ENCODE data around the gene WFDC8.
A peak's percentile ranks its signal among the peaks of the same experiment; 100 is the strongest.

WFDC8 gene

GRCh38 chr20:45555198-45555597 is 23.9 kb downstream of the WFDC8 start:
- TF ChIP-seq, protein P1, sequence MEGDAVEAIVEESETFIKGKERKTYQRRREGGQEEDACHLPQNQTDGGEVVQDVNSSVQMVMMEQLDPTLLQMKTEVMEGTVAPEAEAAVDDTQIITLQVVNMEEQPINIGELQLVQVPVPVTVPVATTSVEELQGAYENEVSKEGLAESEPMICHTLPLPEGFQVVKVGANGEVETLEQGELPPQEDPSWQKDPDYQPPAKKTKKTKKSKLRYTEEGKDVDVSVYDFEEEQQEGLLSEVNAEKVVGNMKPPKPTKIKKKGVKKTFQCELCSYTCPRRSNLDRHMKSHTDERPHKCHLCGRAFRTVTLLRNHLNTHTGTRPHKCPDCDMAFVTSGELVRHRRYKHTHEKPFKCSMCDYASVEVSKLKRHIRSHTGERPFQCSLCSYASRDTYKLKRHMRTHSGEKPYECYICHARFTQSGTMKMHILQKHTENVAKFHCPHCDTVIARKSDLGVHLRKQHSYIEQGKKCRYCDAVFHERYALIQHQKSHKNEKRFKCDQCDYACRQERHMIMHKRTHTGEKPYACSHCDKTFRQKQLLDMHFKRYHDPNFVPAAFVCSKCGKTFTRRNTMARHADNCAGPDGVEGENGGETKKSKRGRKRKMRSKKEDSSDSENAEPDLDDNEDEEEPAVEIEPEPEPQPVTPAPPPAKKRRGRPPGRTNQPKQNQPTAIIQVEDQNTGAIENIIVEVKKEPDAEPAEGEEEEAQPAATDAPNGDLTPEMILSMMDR (IDR thresholded peaks at IDR 0.05; ENCODE audit: poor library complexity, severe bottlenecking) = no peak
- Histone ChIP-seq H3K36me3 (ENCODE audit: low read depth) (no peaks in the 10 kb centered on the region), H3K4me3 (ENCODE audit: severe bottlenecking) (no peak overlapping the region), H3K27ac (ENCODE audit: poor library complexity, severe bottlenecking) (no peak overlapping the region), H3K4me1 (ENCODE audit: insufficient read depth, poor library complexity, severe bottlenecking) (no peaks in the 10 kb centered on the region), H3K27me3 (ENCODE audit: insufficient read depth, poor library complexity, severe bottlenecking) (peaks cover 32% of the 10 kb centered on the region), H3K9me3 (ENCODE audit: severe bottlenecking) (no peaks in the 10 kb centered on the region)
- no peak; the same call in 2 of the 3 replicates for ATAC-seq (ENCODE audit: low read depth)
- DNase-seq (ENCODE audit: low spot score) = no peak

- H3K27me3 ChIP-seq (ENCODE audit: insufficient read depth, poor library complexity, severe bottlenecking) = peaks cover 22% of the 10 kb centered on the region
- H3K9me3 ChIP-seq (ENCODE audit: severe bottlenecking) = no peaks in the 10 kb centered on the region
- no peaks in the 10 kb centered on the region for H3K4me1 ChIP-seq (ENCODE audit: insufficient read depth, poor library complexity, severe bottlenecking)
- H3K36me3 ChIP-seq (ENCODE audit: low read depth) = no peaks in the 10 kb centered on the region
- ATAC-seq (ENCODE audit: low read depth) = no peak
- H3K27ac ChIP-seq (ENCODE audit: poor library complexity, severe bottlenecking) = no peak overlapping the region
- TF ChIP-seq, protein P1 (IDR thresholded peaks at IDR 0.05; ENCODE audit: poor library complexity, severe bottlenecking) = no peak
- no peak overlapping the region for H3K4me3 ChIP-seq (ENCODE audit: severe bottlenecking)
- DNase-seq (ENCODE audit: low spot score) = no peak
Measured at GRCh38 chr20:45552456-45552855, 26.6 kb downstream of the WFDC8 start.

GRCh38 chr20:45550765-45551164 is 28.3 kb downstream of the WFDC8 start:
- no peak for ATAC-seq (ENCODE audit: low read depth)
- Histone ChIP-seq H3K9me3 (ENCODE audit: severe bottlenecking) (no peaks in the 10 kb centered on the region), H3K4me1 (ENCODE audit: insufficient read depth, poor library complexity, severe bottlenecking) (no peaks in the 10 kb centered on the region), H3K27me3 (ENCODE audit: insufficient read depth, poor library complexity, severe bottlenecking) (peaks cover 30% of the 10 kb centered on the region), H3K27ac (ENCODE audit: poor library complexity, severe bottlenecking) (no peak overlapping the region), H3K4me3 (ENCODE audit: severe bottlenecking) (no peak overlapping the region), H3K36me3 (ENCODE audit: low read depth) (no peaks in the 10 kb centered on the region)
- no peak for DNase-seq (ENCODE audit: low spot score)
- TF ChIP-seq, protein P1 (IDR thresholded peaks at IDR 0.05; ENCODE audit: poor library complexity, severe bottlenecking) = no peak

GRCh38 chr20:45548410-45548809 is 30.7 kb downstream of the WFDC8 start:
- Histone ChIP-seq H3K9me3 (ENCODE audit: severe bottlenecking) (no peaks in the 10 kb centered on the region), H3K4me1 (ENCODE audit: insufficient read depth, poor library complexity, severe bottlenecking) (no peaks in the 10 kb centered on the region), H3K27me3 (ENCODE audit: insufficient read depth, poor library complexity, severe bottlenecking) (peaks cover 35% of the 10 kb centered on the region), H3K36me3 (ENCODE audit: low read depth) (no peaks in the 10 kb centered on the region), H3K4me3 (ENCODE audit: severe bottlenecking) (no peak overlapping the region), H3K27ac (ENCODE audit: poor library complexity, severe bottlenecking) (no peak overlapping the region)
- no peak for ATAC-seq (ENCODE audit: low read depth)
- TF ChIP-seq, protein P1 (IDR thresholded peaks at IDR 0.05; ENCODE audit: poor library complexity, severe bottlenecking) = no peak
- DNase-seq (ENCODE audit: low spot score) = no peak

- TF ChIP-seq, protein P1 (IDR thresholded peaks at IDR 0.05; ENCODE audit: poor library complexity, severe bottlenecking) = no peak
- H3K9me3 ChIP-seq (ENCODE audit: severe bottlenecking) = no peaks in the 10 kb centered on the region
- ATAC-seq (ENCODE audit: low read depth) = no peak
Measured at GRCh38 chr20:45547206-45547770, 31.8 kb downstream of the WFDC8 start, which contains the start of gene EPPIN. EPPIN (minus strand) TSS chr20:45547401; CDS start chr20:45547357, 44 bp downstream.

More at GRCh38 chr20:45547206-45547770, 31.8 kb downstream of the WFDC8 start, which contains the start of gene EPPIN:
- no peak within 1 kb of the TSS for H3K27ac ChIP-seq (ENCODE audit: poor library complexity, severe bottlenecking)
- H3K27me3 ChIP-seq (ENCODE audit: insufficient read depth, poor library complexity, severe bottlenecking) = peaks cover 41% of the 10 kb centered on the region
- H3K4me1 ChIP-seq (ENCODE audit: insufficient read depth, poor library complexity, severe bottlenecking) = no peaks in the 10 kb centered on the region
- no peak within 1 kb of the TSS for H3K4me3 ChIP-seq (ENCODE audit: severe bottlenecking)
- no peaks in the 10 kb centered on the region for H3K36me3 ChIP-seq (ENCODE audit: low read depth)
- peak; percentile 69 for DNase-seq (ENCODE audit: low spot score)
